ENCODE data around the gene IPO9.

Gene IPO9

DNA sequence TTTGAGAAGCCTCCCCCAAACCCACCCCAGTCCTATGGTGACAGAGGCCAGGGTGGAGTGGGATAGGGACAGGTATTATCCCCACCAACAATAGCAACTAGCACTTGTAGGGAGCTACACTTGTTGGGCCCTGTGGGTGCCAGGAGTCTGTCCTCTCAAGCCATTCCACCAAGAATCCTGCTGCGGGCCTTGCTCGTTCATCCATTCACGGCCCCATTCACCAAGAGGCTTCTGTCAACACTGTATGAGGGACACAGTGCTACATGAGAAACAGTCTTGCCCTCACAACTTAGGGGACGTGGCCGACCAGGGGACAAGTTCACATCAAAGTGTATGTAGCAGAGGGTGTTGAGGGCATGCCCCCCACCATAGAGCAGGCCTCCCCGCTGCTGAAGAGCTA is 78.7 kb downstream of the IPO9 start:
- no peak for DNase-seq

DNA sequence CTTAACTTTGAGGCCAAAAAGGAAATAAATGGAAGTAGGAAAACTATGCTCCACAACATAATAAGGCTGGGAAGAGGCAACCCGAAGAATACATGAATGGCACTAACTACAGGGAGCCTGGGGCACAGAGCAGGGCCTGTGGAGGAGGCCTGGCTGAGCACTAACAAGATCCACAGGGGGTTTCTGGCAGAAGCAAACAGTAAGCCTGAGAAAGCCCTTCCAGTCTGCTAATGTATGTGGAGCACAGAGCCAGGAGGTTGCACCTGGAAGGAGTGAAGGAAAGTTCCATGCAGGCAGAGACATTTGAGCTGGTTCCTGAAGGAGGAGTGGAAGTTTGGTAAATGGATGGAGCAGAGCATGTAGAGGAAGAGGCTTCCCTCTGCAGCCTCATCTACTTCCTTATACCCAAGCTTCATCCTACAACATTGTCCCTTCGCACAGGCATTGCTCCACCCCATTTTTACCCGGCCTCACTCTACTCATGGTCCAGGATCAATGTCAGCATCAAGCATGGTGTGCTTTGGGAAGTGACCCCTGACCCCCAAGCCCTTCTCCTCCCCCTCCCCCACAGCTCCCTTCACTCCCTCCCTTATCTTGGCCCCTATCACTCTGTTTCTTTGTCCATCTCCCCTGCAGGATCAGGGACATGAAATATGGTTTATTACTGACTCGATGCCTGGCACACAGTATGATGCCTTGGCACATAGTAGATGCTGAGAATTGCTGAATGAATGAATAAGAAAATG is 83.0 kb downstream of the IPO9 start:
- DNase-seq: peak; percentile 32

GRCh38 chr1:201912832-201913231 is 83.9 kb downstream of the IPO9 start:
- no peak for DNase-seq

DNA sequence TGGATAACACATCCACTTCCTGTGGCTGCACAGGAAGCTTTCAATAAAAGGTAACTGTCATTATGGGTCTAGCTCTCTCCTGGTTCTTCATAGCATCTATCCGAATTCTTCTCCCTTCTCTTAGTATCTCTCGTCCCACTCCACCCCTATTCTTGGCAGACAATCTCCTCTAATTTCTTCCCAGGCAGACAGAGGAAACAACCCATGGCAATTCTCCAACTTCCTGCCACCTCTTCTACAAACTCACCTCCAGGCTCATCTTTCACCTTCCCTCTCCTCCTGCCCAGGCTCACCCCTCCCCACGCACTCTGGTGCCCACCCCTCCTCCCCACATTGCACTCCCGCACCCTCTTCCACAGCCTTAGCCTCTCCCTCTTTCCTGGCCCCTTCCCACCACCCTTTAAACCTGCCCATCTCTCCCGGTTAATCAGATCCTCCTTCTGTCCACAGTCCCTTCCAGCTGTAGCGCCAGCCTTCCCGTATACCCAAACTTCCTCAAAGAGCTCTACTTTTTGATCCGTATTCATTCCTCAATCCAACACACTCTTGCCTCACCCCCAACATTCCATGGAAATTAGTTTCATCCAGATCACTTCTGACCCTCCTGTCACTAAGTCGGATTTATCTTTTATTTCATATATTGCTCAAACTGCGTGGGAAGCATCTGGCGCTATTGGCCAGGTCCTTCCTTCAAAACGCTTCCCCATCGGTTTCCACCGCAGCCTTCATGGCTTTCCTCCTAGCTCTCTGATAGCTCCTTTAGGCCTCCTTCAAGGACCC is 85.7 kb downstream of the IPO9 start:
- no peak for DNase-seq

DNA sequence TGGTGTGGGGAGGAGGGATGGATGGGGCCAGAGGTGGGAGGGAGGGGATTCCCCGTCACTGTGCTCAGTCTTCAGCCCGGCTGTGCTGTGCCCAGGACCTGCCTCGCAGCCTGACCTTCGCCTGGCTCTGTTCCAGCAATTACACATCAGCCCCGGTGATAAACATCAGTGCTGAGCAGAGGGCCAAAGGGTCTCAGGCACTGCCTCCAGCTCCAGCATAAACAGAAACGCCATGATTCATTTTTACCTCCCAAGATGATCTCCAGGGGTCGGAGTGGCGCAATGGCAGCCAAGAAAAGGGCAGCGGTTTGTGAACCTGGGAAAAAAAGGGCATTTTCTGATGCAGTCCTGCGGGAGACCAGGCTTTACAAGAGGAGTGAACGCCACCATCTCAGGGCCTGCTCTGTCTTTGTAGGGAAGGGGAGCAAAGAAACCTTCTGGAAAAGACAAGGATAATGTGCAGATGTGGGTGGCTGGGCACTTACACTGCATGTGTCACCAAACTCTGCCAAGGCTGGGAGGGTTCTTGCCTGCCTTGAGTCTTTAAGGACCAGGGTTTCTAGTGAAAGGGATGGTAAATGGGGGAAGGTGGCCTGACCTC is 87.8 kb downstream of the IPO9 start:
- DNase-seq: no peak

- no peak for DNase-seq
Observed at GRCh38 chr1:201917362-201918033, 88.5 kb downstream of the IPO9 start.

DNA sequence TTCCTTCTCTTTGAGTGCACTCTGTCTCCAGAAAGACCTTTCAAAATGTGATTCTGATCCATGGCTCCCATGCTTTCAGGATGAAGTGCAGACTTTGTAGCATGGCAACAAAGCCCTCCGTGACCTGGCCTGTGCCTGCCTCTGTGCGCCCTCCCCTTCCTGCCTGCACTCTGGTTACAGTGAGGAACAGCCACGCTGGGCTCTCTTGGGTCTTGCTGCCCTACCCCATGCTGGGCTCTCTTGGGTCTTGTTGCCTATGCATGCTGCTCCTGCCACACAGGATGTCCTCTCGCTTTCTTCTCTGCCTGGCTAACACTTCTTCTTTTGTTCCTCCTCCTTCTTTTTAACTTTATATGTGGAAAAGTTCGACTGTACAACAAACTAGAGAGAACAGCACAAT is 89.4 kb downstream of the IPO9 start:
- DNase-seq: no peak

- DNase-seq: no peak
Observed at GRCh38 chr1:201921952-201922558, 93.1 kb downstream of the IPO9 start.

DNA sequence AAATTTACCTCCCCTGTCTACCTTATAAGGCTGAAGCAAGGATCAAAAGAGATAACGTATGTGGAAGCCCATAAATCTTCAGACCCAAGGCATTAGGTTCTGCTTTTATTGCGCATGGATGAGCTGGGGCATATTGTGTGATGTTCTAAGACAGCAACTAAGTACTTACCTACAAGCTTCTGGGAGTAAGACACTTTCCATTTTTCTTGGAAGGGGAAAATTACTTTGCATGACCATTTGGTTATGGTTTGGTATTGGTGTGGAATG is 96.3 kb downstream of the IPO9 start:
- DNase-seq: no peak

DNA sequence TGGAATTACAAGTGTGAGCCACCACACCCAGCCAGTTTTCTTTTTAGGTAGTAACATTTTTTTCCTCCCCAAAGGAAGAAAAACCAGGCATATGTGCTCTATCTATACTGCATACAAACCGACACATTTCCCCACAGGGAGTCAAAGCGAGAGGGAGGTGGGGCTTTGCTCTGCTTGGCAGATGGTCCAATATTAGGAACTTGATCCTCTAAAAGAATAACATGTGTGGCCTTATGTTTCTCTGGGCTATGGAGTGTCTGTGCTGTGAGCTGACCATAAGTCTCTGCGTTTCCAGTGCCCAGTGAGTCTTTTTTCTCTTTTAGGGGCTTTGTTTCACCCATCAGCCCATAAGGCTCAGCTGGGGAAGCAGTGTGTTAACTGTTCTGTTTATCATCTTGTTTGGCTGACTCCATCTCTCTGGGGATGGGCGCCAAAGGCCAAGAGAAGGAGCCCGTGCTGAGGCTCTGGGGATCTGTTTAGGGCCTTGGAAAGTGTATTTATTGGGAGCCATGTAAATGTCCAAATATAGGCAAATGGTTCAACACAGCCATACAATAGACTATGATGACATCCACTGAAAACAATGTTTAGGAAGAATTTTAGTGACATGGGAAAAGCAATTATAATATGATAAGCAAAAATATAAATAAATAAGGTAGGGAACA is 97.2 kb downstream of the IPO9 start:
- DNase-seq: no peak

DNA sequence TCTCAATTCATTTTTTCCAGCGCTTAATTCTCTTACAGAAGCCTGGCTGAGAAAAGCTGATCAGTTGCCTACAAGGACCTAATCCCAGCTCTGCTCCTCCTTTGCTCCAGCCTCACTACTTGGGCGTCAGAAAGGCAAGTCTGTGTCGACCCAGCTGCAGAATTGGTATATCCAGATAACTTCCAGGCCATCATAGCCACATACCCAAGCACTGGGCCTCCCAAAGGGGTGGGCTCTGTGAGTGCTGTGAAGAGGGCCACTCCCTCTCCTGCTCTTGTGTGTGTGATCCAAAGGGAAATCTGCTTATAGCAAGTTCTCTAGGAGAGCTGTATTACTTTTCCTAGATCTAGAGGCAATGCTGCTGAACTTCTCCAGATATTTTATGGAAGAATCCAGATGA is 99.3 kb downstream of the IPO9 start:
- DNase-seq: no peak

- DNase-seq: no peak
Observed at GRCh38 chr1:201930137-201930536, 101.2 kb downstream of the IPO9 start.

DNA sequence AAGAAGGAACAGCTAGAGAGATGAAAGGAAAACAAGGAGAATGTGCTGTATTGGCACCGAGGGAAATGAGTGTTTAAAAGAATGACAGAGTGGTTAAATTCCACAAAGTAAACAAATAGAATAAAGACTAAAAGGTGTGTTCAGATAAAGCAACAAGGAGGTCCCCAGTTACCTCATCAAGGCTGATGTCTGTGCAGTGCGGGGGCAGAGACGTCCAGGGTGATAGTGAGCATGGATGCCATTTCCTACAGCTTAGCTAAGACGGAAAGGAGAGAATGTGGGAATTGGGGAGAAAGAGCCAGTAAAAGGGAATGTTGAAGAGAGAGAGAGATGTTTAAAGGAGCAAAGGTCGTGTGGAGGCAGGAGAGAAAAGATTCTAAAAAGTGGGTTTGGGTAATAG is 101.8 kb downstream of the IPO9 start:
- DNase-seq: no peak
